NCI-H510A (cell line): ENCODE data around the gene RGS8.
"Not testable (repeated sequence)": the region's sequence is repeated elsewhere in the genome, so short reads cannot be mapped to it uniquely, and the experiment has no call there.

Experiments used
- DNase-seq: peaks from one replicate; lab custom pipeline; 2025; lab: John Stamatoyannopoulos, UW

RGS8 gene

DNA sequence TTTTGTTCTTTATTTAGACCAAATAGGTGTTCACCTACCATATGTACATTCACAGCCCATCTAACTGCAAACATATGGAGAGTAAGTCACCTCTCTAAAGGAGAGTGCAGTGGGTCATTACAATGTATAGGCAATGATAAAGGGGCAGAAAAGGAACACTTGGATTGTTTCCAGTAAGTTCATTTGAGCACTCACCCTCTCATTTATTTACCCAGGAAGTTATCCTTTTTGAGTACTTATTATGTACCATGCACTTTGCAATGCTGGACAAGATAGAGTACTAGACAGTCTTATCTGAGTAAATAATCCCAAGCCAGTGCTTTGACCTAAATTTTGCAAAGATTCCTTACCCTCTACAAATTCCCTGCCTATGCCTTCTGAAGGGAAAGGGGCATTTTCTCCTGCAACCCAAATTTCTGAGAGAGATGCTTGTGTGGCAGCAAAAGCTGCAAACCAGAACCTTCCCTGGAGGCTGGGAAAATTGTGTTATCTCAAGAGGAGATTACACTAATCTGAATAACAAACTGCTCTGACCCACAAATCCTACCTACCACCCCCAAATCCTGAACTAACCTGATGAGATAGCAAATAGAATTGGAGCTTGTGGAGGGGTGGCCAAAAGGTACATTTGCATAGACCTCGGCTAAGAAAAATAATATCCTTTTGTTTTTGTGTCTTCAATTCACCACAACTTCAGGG, 18.6 kb upstream of the RGS8 start:
- no peak for DNase-seq

DNA sequence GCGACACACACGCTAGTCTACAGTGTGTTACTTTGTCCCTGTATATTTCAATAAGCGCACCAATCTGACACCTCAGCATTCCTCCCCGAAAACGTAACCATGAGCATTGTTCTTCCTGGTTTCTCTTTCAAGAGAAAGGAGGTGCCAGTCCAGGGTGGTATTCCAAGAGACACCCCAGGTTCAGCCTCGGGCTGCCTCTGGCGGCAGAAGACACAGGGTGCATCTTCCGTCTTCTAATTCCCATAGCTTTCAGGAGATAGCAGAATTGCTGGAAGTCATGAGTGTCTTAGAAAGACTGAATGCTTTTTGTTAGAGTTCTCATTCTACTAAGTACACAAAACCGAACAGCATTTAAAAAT, 15.9 kb upstream of the RGS8 start:
- DNase-seq, result no peak

DNA sequence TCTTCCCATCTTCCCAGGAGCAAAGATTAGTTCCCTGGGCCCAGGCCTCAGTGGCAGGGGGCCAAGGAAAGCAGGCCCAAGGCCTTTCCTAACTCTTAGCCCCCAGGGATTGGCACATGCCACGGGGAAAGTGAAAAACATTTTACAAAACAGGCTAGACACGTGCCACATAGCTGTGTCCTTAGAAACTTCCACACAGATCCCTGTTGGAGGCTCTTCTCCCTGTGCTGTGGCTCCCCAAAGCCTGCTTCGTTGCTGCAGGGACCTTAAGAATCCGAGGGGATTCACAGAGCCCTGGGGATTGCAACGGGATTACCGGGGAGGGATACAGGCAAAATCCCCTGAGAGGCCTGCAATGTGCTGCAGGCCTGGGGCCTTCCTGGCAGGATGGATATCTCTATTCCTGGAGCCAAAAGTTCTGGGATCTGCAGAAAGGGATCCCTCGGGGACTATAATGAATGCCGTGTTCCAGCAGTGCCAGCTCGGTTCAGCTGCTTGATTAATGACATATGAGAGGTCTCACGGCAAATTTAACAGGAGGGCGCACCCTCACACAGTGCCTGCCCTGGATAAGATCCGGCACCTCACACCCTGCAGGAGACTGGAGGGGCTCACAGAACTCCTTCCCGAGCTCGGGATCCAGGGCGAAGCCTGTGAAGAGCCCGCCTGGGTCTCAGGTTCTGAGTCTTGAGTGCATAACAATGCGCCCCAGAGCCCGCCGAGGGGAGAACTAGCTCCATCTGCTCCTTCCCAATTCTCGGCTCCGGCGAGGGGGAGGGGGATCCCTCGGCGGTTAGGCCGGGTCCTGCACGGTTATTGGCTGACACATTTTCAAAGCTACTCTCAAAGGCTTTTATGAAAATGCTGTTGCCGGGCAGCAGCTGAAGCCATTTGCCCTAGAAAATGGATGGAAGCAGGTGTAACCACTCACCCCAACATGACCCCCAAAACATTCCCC, 15.3 kb upstream of the RGS8 start:
- no peak for DNase-seq

DNA sequence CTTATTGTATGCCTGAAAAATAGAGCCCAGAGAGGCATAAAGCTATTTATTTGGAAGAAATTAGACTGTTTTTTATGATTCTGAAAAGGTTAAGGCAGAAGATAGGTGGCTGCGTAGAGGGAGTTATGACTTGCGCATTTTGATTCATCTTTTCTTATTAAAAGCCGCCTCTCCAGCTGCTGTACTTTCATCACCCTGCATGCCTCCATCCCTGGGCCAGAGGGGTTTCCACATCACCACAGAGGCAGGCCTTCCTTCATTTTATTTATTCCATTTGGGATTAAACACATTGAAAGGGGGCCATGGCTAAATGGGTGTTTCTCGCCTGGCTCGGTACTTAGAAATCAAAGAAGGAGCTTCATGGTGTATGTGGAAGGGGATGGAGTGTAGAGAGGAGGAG, 14.6 kb upstream of the RGS8 start:
- DNase-seq, result no peak

DNA sequence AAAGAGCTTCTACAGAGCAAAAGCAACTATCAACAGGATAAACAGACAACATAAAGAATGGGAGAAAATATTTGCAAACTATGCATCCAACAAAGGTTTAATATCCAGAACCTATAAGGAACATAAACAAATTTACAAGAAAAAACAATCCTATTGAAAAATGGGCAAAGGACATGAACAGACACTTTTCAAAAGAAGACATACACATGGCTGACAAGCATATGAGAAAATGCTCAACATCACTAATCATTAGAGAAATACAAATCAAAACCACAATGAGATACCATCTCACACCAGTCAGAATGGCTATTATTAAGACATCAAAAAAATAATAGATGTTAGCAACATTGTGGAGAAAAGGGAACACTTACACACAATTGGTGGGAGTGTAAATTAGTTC, 8.8 kb upstream of the RGS8 start:
- DNase-seq, result not testable (repeated sequence)

DNA sequence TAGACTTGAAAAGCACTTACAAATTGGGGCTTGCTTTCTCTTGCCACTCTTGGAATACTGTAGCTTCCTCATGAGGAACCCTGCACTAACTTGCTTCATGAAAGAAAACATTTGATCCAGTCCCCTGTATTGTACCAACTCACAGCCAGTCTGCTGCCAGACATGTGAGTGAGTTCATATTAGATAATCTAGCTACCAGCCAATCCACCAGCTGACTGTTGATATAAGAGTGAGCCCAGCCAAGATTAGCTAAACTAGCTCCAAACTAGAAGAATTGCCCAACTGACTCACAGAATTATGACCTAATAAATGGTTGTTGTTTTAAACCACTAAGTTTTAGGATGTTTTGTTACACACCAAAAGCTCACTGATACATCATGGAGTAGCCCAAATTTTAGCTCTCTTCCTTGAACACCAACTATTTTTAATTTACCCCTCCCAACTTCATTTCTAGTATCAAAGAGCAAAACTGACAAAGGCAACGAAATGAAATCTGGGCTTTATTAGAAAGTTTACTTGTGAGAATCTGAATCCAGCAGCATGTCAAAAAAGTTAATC, 6.6 kb upstream of the RGS8 start:
- no peak for DNase-seq

DNA sequence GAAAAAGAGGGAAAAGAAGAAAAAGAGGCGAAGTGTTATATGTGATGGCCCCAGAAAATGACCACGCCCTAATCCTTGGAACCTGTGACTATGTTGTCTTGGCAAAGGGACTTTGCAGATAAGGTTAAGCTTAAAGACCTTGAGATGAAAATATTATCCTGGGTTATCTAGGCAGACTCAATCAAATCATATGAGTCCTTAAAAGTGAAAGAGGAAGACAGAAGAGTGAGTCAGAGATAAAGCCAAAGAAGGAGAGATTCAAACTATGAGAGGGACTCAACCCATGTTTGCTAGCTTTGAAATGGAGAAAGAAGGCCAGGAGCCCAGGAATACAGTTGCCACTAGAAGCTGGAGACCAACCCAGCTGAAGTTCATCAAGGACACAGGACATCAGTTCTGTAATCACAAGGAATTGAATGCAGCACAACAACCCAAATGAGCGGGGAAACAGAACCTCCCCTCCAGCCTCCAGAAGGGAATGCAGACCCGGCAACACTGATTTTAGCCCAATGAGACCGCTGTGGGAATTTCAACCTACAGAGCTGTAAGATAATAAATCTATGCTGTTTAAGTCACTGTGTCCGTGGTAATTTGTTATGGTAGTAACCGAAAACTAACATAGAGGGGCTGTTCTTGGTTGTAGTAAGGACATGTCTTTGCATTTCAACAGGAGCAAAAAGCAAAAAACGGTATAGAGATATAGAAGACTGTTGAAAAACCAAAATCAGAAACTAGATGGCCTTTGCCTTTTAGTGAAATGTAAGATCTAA, 4.2 kb upstream of the RGS8 start:
- DNase-seq, result no peak

DNA sequence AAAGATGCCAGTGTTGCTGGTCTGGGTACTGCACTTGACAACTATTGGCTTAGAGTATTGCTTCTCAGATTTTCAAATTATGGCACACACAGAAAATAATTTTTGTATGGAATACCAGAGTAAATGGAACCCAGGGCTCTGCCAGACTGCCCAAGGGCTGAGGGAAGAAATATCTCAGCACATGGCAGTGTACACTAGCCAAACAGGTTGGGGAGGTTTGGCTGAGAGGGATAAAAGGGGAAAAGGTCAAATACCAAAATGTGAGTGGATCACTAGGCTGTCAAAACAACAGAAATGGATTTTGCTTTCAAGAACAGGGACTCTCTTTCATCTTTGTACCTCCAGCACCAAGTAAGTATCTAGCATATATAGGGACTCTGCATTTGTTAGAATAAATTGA, 3.0 kb upstream of the RGS8 start:
- peak; percentile 23 for DNase-seq

DNA sequence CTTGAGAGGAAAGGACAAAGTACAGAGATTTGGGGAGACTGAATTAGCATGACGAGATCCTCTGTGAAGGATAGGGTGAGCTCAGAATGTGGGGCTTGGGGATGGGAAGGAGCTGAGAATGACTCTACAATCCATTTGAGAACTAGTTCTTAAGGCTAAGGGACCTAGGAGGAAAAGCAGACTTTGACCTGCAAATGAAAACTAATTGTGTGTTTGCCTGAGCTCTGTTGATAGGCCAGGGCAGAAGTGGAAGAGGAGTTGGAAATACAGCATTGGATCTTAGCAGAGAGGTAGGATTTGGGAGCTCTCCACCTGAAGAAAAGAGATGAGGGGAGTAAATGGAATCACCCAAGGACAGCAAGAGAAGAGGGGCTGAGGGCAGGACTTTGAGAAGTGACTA, 2.1 kb upstream of the RGS8 start:
- DNase-seq, result no peak

DNA sequence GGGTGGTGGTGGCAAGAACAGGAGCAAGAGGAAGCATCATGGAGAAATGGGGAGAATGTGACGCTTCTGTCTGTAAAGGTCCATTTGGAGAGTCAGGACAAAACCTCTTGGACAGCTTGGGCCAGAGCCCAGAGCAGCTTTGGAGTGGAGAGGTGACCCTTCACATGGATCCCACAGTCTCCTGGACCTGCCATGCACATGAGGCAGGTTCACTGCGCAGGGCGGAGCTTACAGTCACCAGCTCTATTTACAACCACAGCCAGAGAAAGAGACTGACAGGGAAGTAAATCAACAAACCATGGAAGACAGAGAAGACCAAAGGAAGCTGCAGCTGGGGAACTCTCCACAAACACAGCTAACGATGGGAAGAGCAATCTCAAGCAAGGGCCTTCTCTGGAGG, 828 bp upstream of the RGS8 start:
- DNase-seq, result peak; percentile 54

DNA sequence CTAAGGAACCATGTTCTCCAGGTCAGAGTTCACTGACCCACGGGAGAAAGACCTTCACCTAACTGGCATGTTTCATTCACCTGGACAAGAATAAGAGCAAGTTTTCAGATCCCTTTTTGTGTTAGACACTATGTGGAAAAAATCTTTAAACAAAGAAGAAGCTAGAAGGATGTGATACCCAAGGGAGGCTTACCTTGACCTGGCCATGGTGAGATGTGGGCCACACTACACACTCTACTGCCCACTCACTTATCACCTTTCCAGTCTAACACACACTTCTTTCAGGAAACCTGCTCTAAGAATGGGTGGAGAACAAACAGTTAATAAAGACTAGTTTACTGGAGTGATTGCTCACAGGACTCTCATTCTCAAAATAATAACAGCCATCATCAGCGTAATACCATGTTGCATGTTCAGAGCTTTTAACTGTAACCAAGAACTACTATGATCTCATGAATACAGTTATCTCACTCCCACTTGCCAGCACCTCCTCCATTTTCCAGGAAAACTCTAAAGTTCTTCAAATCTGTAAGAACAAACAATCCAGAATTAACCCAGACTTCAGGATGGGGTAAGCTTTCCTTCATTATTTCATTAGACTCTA, 1.4 kb downstream of the RGS8 start:
- no peak for DNase-seq

DNA sequence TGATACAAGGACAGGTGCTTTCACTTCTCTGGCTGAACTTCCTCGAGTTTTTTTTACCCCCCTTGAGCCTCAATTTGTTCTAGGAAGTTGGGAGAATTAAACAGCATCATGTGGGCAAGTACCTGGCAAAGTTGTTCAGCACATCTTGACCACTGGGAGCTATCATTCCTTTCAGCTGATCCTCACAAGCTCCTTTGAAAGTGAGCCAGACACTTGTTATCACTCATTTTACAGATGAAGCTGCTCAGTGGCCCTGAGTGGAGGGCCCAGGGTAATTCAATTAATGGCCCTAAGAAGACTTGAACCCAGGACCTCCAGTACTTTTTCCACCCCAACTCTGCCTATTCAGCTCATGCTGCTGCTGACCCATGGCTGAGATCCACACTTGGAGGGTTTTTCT, 2.0 kb downstream of the RGS8 start:
- no peak for DNase-seq

DNA sequence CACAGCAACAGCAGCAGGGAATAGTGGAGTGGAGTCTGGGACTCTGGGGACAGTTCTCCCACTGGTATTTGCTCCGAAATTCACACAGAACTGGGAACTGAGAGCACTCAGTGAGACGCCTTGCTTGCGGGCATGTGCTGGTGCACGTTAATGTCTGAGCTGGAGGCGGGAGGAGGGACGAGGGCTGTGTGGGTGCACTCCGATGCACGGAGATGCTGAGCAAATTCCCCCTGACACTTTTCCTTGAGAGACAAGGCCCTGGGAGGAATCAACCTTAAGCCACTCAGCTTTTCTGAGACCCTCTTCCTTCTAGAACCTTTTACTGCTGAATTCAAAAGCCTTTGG, 2.8 kb downstream of the RGS8 start:
- no peak for DNase-seq

DNA sequence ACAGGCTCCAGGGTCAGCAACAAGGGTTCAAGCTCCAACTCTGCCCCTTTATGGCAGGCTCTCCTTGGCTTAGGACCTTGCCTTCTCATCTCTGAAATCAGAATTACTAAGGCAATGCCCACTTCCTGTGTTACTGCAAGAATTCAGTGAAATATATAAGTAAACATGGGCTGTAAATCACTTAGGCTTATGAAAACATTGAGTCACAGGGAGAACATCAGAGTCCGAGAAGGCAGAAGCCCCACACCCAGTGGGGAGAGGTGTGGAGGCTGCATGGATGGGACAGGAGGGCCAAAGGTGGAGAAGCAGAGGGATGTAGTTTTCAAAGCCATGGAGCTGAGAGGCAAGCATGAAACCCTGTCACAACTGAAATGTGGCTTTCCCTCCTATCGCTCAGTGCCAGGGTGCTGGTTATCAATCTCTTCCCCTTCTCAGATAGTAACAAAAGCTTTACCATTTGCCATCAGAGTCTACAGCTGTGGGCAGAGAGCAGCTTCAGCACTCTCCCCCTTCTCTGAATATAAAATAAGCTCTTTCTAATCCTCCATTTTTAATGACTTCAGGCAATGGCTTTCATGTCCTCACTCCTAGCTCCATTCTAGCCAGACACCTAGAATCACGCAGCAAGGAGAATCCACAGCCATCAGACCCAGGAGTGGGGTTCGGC, 3.4 kb downstream of the RGS8 start:
- no peak for DNase-seq

DNA sequence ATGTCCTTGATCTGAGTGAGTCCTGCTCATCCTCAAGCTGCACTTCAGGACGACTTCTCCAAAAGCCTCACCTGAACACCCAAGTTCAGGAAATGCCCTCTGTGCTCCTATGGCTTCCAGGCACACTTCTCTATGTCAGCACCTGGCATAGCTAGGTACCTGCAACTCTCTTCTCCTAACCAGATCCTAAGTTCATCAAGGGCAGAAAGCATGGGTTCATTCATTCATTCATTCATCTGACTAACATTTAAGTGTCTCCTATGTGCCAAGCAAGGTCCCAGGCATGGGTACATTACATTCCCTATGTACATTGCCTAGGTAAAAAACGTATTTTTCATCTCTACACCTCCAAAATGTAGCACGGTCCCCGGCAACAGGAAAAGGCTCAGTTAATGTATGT, 4.0 kb downstream of the RGS8 start:
- DNase-seq, result no peak

DNA sequence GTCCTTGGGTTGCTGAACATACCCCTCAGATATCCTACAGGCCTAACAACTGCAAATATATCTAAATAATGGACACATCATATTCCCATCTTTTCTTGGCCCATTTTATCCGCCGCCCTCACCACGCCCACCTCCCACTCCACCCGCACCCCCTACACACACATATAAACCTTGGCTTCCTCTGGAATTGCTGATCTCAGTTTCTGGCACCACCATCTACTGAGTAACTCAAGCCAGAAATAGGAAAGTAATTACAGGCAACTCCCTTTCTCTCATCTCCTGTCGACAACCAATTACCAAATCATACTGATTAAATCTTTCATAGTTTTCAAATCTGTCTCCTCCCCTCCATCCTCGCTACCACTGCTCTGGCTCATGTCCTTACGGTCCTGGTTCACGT, 4.7 kb downstream of the RGS8 start:
- DNase-seq, result no peak

DNA sequence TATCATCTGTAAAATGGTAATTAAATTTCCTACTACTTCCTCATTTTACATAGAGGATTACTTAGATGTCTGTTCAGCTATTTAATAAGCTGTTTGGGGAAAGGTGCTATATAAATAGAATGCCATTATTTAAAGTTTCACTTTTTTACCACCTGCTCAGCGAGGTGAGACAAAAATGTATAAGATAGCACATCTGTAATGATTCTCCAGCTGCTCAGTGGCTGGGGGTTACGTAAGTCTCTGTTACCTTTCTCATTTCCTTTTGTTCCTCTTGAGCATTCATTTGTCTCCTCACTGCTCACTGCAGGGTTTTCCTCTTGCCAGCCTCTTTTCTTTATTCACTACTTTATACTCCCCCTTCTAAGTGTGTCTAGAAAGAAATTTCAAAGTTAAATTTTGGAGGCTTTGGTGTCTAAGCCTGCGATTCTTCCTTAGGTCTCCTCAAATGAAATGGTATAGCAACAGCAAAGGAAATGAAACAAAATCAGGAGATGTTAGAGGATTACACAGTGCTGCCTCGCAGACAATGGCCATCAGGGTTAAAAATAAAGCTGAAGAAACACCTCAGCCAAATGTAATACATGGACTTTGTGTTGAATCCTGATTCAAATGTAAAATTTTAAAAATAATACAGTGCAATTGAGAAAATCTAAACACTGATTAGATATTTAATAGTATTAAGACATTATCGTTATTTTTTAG, 6.8 kb downstream of the RGS8 start:
- DNase-seq, result no peak

DNA sequence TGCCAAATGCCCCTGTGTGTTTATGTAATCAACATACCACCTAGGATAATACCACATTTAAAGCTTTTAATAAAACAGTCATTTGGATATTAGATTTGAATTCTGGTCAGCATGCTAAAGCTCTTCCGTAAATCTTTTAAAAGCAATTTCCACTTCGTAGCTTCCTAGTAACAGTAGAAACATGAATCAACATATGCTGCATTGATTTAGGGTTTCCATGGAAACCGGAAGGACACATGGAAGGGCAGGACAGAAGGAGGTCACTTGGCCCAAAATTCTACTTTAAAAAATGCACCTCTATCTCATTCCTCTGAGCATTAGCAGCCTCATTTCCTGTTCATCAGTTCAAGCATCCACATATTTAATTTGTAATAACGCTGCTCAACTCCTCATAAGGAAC, 8.1 kb downstream of the RGS8 start:
- no peak for DNase-seq

DNA sequence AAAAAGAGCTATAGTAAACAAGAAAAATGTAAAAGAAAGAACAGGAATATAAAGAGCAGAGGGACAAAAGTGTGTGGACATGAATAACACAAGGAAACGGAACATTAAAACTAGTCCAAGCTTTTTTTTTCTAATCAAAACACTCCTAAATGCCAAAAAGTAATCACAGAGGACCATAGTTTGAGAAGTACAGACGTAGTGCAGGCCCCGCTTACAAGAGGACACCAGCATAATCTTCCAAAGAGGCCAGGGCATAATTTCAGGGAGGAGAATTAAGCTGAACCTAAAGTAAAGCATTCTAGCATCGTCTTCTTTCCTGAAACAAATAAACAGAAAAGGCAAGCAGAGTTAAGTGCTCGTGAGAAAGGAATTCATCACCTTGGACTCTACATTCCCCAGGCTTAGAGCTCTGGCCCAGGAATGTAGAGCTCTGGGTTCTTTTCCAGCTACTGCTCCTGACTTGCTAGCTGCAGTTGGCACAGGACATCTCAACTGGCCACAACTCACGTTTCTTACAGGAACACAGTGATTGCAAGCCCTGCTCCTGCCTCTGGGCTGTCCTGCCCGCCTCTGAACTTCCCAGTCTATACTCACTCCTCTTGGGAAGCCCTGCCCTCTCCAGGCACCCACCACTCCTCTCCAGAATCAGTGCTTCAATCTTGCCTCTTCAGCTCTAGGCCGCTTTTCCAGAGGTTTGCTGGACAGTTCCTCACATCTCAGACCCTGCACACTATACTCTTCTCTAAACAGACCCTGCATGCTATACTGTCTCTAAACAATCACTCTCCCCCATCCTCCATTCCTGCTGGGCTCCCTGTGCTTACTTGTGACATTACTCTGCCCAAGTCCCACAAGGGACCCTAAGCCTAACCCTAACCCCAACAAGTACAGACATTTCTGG, 9.8 kb downstream of the RGS8 start:
- no peak for DNase-seq

DNA sequence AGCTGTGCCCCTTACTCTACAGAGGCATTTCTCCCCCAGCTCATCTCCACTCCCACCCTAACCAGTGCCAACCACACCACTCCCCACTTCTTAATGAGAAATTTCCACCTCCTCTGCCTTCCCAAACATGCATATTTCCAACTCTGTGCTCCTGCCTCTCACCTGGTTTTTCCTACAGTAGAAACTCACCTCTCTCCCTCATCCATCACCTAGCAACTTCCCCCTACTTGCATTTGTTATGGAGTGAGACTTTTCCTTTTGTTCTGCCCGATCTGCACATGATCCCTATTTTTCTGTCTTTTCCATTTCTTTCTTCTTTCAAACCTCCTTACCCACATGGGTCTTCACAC, 11.9 kb downstream of the RGS8 start:
- no peak for DNase-seq
